GM21825 (cell line): ENCODE measurements around the gene COL4A4.

Experiments used
- ATAC-seq: cut with Tn5 transposase; IDR thresholded peaks from one replicate; pipeline ENCODE4 v1.9.1; 2021; ENCODE audit warnings: mild to moderate bottlenecking, moderate library complexity; ENCODE audit not compliant: unreplicated experiment

Gene COL4A4

DNA sequence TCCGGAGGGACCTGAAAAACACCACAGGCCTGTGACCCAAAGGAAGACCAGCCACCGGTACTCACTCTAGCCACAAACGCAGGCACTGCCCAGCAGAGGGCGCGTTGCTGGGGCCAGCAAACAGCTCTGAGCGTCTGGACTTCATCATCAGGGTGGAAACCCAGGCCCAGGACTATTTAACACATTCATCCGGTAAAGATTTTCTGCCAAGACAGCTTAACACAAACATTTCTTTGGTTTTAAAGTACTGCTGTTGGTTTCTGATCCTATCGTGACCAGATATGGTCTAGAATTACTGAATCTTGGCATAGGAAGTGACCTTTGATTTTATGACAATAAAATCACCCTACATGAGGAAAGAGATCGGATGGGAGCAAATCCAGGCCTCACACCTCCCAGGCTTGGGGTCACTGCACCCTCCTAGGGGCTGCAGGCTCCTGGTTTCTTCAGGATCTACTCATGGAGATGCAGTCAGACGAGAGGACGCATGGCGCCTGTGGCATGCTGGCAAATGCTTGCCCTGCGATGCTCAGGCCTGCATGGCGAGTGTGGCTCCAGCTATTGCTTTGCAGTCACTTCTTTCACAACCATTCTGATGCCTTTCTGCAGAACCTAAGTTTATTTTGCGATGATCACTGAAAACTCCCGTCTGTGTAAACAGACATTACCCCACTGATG lies 130.4 kb downstream of the COL4A4 start:
- ATAC-seq, result peak; percentile 61

DNA sequence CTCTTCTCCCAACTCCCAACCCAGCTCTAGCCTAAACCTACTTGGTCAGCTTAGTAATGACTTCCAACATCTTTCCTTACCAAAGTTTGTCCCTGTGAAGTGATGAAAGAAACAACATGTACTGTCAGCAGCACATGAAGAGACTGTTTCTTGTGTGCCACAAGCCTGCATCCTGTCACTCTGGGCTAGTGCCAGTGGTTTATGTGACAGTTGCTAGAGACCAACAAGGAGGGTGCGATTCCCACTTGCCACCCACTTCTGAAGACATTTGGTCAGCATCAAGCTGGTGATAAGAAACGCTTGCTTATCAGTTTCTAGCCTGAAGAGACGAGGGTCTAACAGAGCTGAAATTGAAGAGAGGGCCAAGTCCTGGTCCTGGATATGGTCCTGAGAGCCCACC lies 132.6 kb downstream of the COL4A4 start:
- ATAC-seq, result no peak

DNA sequence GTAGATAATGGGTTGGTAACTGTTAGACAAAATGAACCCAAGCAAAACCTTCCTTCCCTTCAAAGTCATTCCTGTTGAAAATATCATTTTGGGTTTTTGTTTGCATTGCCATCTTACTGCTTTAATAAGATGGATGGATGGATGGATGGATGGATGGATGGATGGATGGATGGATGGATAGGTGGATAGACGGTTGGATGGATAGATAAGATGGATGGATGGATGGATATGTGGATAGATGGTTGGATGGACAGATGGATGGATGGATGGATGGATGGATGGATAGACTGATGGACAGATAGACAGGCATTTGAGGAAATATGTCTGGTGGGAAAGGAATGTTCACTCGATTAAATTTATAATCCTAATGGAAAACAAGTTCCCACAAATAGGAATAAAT lies 133.2 kb downstream of the COL4A4 start:
- ATAC-seq, result no peak

DNA sequence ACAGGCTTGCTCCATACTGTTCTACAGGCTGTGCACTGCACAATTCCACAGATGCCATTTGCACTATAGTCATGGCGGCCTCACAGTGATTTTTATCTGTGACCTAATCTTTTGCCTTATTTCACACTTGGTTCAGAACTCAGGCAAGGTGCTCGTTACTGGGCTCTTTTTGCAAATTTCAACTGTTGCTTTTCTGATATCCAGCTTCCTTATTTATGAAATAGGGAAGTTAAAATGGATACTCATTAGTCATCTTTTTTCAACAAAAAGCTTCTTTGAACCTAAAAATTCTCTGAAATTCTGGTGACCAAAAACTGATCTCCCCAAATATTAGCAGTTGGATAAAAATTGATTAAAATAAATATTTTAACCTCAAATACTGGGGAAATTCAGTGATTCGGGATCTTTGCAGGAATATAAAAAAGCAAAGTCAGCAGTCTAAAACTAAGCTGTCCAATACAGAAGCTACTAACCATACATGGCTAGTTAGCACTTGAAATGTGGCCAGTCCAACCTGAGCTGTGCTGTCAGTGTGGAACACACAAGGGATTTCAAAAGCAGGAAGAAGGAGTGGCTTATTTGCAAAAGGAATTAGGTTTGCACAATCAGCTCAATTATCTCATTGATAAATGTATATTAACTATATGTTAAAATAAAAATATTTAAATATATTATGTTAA lies 134.4 kb downstream of the COL4A4 start:
- ATAC-seq, result no peak

DNA sequence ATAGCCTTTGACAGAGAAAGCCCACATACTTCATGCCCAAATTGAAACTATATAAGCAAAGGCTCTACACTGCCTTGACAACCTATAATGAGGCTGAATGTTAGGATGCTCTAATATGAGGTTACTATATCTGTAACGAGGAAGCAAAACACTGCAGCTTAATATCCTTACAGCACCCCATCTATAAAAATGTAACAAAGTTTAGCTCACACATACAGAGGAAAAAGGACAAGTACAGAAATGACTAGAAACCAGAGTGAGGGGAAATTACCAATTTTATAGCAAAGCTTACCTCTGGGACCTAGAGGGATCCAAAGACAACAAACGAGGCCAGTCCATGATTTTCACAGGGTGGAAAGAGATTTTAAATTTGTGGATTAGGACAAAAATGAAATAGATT lies 138.5 kb downstream of the COL4A4 start:
- ATAC-seq, result no peak

DNA sequence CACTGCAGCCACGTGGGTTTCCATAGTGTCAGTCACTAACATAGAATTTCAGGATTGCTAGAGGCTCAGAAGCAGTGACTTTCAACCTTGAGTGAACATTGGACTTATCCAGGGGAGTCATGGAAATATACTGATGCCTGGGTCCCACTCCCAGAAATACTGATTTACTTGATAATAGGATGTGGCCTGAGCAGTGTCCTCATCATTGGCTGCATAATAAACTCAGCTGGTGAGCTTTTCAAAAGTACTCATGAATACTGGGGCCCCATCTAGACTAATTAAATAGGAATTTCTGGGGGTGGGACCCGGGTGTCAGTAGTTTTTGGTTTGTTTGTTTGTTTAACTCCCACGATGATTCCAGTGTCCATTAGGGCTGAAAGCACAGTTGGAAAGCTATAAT lies 141.4 kb downstream of the COL4A4 start:
- ATAC-seq, result no peak

DNA sequence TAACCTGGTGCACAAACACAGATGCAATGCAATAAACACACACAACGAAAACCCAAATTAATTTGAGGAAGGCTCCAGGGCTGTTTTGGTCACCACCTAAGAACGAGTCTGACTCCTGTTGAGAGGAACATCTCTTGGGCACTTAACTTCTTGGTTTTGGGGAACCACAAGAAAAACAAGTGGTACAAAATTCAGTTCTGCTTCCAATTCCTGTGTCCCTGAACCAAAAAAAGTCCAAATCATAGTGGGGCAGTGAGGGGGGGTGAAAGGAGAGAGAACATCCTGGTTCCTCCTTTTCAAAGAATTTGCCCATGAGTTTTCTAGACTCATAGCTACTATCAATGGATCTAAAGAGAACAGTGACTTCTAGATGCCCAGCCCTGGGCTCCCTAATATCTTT lies 143.6 kb downstream of the COL4A4 start:
- ATAC-seq, result no peak

DNA sequence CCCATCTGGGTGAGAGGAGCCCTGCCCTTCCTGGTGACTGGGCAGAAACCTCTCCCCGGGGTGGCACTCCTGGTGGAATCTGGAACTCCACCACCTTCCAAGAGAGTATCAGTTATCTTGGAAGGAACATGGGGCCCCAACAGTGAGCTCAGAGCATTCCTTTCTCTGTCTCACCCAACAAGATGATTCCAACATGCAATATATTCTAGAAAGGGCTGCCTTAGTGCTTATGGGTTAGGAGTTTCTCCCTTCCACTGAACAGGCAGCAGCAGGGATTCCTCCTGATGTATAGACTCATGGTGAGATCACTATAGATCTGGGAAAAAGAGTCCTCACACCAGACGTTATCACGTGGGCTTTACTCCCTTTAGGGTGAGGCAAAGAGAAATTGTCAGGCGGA lies 147.1 kb downstream of the COL4A4 start:
- no peak for ATAC-seq

DNA sequence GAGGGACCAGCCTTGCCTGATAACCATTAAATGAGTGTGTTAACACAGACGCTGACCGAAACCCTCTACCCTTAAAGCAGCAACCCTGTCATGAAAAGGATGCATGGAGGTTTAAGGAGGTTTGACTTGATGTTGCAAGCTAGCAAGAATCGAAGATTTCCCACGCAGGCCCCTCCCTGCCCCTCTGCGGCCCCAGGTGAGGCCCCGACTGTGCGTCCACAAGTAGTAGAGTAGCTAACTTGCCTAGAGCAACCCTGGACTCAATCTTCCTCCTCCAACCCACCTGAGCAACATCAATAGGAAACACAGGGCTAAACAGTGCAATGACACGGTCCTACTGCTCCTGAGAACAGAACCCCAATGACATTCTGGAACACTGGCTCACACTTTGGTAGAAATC lies 150.1 kb downstream of the COL4A4 start:
- ATAC-seq, result no peak

DNA sequence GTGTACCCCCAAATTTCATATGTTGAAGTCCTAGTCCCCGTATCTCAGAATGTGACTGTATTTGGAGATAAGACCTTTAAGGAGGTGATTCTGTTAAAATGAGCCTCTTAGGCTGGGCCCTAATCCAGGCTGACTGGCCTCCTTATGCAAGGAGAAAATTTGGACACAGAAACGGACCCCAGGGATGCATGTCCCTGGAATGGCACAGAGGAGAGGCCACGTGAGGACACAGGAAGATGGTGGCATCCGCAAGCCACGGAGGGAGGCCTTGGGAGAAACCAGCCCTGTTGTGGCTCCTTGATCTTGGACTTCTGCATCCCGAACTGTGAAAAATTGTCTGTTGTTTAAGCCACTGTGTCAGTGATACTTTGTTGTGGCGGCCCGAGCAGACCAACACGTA lies 150.7 kb downstream of the COL4A4 start:
- ATAC-seq, result no peak

DNA sequence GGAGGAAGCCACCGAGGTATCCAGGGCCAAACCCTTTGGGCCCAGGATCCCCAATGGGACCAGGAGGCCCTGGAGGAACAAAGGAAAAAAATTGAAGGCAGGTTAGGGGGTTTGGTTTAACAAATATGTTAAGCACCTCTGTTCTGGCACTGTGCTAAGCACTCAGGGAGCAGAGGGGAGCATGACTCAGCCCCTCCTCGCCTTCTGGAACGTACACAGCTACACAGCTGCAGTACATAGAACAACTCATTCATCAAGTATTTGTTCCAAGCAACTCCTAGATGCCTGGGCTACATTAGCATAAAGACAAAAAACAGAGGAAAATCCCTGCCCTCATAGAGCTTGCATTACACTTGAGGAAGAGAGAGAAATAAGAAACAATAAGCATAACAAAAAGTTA lies 153.6 kb downstream of the COL4A4 start:
- no peak for ATAC-seq

DNA sequence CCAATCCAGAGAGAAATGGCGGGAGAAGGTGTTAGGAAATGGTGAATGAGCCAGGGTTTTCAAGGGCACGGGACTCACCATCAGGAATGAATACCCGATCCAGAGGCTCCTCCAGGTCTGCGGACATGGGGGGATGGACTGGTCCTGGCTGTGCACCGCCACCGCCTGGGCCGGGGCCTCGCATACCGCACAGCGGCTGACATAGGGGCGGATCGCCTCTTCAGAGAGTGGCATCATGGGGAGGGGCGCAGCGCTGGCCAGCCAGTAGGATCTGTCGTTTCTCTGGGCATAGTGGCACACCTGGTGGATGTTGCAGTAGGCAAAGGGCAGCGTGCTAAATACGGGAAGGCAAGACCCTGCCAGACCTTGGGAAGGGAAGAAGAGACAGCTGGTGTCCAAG lies 156.1 kb downstream of the COL4A4 start:
- ATAC-seq, result no peak

DNA sequence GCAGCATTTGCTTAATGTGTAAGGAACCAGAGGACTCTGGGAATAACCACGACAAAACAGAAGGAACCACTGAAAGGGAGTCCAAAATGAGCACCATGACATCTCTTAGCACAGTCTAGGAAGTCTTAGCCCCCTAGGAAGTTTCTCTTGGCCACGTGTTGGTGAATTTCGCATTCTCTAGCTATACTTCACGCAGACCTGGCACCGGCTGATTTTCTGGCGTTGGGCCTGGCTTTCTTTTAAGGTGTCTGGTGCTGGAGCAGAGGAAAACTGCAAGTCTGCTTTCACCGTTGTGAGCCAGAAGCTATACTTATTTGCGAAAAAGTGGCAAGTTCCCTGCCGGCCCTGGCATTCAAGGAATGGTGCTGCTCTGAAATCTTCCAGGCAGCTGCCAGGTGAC lies 156.9 kb downstream of the COL4A4 start:
- ATAC-seq, result no peak

DNA sequence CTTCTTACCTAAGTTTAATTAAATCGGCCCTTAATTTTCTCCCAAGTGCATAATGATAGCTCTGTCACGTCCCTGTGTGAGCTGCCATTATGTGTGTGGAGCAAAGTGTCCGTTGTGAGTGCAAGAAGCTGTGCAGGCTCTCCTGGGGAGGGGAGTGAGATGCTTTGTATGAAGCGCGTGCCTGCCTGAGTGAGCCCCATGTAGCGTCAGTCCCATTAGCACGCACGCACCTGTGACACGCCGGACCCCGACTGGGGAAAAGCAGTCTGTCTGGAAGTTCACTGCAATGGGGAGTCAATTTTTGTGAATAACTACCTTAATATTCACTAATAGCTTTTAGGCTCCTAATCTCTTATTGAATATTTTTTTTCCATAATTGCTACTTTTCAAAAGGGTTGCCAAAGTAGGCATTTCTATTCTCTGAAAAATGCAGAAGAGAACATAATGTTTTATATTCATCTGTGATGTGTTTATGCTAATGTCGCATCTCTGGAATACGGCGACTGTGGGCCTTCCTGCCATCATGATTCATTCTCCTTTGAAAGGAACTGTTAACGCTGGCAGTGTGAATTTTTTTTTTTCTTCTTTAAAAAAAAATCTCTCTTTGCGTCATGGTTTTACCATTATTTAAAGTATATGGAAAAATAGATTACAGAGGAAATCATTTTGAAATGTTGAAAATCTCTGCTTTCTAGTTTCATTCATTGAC lies 157.7 kb downstream of the COL4A4 start:
- no peak for ATAC-seq

DNA sequence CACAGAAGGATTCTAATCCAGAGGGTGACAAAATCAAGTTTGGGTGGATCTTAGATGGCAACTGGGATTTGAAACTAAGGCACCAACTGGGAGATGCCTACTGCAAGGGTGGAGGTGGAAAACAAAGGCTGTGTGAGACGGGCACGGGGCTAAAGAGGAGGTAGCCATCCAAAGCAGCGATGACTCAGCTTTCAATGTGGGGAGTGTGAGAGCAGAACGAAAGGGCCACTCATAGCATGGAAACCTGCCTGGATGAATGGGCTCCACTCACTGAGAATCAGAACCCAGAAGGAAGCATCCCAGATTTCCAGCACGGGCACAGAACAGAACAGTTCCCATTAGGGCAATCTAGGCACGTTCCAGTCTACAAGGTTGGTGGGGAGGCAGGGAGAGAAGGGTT lies 159.5 kb downstream of the COL4A4 start:
- no peak for ATAC-seq

DNA sequence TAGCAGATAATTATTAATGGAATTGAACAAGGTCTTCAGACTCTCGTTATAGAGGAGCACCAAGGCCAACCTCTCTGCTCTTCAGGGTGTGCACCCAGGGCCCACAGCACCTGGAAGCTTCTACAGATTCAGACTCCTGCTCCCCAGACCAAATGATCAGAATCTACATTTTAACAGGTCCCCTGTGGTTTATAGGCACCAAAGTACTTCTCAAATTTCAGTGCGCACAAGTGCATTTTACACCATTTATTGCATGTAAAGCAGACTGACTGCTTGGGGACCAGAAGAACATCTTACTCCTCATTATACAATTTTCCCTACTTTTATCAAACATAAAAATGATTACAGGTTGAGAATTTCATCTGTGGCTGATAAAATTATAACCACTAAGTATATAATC lies 163.9 kb downstream of the COL4A4 start:
- no peak for ATAC-seq

DNA sequence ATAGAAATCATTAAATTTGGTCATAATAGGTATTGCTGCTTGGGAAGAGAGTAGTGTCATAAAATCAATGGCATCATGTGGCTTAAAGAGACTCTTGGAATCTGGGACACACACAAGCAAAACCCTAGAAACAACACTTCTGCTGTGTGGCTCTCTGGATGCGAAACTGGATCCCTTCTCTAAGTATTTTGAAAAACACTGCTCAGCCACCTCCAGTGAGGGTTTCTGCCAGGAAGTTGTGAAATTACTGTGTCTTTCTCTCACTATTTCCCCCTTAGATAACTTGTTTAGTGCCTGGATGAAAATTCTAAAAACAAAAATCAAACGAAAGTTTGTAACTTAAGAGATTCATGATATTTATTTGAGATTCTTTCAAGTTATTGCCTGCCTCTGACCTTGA lies 164.3 kb downstream of the COL4A4 start:
- ATAC-seq, result no peak

DNA sequence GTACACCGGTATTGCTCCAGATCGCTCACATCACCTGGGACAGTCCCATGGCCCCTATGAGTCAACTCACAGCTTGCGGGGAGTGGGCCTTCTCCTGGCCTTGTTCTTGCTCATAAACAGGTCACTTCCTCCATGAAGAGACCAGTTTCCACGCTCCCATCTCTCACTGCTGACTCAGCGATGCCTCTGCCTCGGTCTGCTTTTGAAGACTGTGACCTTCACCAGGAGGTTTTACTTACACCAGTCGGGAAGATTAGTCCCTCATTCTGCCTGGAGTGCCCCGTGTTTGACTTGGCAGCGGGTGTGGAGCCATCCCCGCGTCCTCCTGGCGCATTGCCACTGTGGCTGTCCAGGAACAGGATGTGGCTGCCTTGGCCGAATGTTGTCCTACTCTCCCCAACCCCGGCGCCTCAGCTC lies 168.4 kb downstream of the COL4A4 start:
- peak; percentile 71 for ATAC-seq

DNA sequence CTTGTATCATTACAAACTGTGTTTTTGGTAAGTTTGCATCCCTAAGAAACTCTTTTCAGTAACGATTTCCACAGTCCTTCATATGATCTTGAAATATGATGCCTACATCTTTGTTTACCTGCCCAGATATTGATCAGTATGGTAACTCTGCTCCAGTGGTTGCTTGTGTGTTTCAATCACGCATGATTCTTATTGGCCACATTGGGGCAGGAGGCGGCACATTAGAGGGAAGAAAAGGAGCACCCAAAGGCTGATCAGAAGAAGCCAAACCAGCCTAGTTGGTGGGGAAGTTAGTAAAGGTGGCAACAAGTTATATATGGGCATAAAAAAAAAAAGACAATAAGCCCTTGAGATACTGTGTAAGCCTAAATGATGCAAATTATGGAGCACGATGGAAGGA lies 169.2 kb downstream of the COL4A4 start:
- ATAC-seq, result no peak

DNA sequence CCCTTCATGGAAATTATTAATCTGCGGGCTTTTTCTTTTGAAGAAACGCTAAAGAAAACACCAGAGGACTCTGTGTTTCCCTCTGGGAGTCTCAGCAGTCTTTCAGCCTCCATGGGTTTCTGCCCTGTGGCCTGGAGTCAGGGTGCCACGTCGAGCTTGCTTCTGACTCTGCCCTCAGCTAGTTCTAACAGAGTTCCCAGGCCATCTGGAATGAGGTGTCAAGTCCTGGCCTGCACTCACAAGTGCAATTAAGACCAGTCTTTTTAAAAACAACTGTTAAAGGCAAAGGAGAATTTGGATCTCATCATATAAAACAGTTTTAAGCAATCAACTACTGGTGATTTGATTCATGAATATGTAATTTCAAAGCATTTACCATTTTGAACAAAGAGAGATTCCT lies 170.8 kb downstream of the COL4A4 start:
- ATAC-seq, result no peak

DNA sequence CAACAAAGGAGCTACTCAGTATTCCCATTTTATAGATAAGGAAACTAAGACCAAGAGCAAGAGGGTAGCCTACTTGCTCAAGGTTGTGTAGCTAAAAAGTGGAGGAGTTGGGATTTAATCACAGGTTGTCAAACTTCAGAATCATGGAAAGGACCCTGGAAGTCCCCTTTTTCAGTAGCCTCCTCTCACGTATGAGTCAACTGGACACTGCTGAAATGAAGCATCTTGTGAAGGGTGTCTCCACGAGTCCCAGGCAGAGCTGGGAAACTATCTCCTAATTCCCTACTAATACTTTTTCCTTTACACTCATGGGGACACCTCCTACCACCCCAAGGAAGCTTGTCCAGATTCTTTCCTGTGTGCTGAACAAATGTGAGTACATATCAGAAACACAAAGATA lies 172.3 kb downstream of the COL4A4 start:
- no peak for ATAC-seq

DNA sequence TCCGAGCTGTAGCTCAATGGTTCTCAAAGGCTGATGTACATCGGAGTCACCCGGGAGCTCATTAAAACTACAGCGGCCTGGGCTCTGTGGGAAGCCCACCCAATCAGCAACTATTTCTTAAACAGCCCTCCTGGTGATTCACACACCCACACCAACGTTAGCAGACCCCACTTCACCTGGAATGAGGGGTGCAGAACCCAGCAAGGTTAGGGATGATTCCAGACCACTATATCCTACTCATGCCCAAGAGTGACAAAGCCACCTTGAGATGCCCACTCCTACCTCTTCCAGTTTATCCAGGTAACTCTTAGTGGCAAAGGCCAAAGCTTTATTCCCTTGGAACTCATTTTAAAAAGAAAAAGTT lies 178.4 kb downstream of the COL4A4 start:
- ATAC-seq, result no peak
